ENCODE data around the gene THBD.

The THBD gene

DNA sequence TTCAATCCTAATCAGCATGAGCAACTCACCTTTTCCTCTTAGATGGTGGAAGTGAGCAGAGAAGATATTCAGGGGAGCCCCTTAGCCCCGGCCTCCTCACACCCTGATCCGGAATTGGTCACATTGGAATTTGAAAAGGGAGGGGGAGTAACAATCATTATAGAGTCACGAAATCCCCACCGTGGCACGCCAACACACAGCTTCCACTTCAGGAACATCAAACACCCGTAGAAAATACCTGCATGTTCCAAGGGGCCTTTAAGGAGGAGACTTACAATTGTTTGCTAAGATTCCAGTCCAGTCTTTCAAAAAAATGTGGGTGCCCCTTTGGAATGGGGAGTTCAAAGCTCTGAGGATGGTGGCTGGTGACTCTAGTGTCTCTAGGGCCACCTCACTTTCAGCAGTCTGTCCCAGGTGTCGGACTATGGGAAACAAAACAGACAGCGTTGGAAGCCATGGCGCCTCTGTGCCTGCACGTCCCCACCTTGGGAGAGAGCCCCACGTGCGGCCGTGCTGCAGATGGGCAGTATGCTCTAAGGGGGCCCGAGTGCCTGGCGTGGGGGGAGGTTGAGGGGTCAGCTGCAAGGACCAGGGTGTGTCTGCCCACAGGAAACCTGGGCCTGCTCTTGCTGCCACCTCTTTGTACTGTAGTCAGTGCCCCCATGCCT lies 34.2 kb upstream of the THBD start:
- no peak for DNase-seq

DNA sequence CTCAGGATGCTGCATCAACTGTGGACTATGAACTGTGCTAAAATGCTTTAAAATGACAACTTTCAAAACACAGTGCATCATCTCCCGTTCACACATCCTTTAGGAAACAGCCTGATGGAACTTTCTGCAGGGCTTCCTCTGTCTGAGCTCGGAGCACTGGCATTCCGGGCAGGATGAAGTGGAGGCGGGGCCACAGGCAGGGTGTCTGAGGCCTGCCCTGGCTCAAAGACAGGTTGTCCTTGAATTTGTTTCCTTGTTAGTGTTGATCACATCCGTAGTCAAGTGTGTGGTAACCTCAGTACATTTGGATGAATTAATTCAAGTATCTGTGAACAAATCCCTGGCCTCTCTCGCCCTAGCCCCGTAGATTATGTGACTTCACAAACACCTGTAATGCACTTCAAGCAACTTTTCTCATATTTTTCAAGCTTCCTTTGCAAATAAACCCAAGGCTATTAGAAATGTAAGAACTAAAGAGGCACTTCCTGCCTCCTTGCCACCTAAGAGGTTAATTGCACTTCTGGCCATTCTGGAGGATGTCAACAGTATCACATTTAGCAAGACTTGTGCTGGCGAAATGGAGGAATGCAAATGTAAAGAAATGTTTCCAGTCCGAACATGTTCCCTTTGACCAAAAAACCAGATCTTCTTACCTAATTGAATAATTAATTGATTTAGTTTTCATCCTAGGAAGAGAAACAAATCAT lies 33.5 kb upstream of the THBD start:
- no peak for DNase-seq

DNA sequence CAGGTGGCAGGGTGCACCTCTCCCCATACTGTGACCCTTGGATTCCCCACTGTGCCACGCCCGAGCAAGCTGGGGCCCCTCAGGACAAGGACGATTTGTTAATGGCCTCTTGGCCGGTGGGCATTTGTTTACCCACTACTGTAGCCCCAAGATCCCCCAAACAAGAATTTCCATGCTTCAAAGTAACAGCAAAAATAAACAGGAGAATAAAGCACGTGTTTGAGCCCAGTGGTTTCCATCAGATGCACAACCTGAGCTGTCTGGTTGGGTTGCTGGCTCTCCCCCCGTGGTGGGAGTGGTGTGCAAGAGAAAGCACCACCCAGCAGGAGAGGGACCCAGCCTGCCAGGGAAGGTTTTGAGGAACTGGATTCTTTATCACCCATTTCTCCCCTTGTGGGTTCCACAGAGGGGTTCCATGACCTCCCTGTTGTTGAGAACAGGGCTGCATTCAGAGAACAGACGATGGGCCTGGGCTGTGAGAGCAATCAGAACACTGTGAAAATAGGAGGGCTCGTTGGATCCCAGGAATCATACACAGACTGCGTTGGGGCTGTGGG lies 31.9 kb upstream of the THBD start:
- DNase-seq, result no peak

DNA sequence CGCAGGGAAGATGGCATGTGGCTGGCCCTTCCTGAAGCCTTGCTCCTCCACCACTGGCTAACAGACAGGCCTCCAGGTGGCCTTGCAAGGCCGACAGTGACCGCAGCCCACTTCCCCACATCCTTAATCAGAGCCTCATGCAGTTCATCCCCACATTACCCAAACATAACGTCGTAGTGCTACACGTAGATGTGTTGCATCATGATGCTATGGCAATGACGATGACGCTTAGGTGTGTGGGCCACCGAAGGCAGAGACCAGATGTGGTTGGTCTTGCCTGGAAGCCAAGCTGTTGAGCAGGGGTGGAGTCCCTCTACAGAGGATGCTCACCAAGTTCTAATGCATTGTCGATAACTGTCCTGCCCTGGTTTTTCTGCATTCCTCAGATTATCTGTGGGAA lies 31.0 kb upstream of the THBD start:
- DNase-seq, result no peak

DNA sequence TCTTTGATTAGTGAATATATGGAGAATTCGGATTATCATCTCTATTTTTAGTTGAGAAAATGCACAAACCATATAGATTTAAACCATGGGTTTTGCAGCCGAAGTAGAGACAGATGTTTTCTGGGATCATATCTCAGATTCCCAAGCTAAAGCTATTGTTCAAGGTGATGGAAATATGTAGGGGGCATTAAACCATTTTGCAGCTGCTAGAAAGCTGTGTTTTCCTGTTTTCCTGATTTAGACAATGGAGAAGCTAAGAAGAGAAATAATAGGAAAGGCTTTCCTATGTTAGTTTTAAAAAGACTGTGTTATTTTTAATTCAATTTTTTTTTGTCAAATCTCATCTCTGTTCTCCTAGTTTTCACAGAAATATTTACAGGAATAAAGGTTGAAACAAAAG lies 30.5 kb upstream of the THBD start:
- no peak for DNase-seq

DNA sequence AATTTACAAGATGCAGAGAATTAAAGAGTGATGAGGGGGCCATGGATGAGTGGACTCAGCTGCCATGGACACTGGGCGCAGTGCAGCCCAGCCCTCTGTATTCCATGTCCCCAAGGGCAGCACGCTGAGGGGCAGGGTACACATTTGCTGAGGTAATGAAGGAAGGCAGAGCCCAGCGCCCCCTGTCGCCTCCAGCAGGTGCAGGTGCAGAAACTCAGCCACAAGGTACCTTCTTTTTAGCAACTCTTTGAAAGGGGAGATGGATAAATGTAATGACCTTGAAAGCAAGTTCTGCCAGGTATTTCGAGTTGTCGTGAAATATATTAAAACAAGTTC lies 29.5 kb upstream of the THBD start:
- no peak for DNase-seq

DNA sequence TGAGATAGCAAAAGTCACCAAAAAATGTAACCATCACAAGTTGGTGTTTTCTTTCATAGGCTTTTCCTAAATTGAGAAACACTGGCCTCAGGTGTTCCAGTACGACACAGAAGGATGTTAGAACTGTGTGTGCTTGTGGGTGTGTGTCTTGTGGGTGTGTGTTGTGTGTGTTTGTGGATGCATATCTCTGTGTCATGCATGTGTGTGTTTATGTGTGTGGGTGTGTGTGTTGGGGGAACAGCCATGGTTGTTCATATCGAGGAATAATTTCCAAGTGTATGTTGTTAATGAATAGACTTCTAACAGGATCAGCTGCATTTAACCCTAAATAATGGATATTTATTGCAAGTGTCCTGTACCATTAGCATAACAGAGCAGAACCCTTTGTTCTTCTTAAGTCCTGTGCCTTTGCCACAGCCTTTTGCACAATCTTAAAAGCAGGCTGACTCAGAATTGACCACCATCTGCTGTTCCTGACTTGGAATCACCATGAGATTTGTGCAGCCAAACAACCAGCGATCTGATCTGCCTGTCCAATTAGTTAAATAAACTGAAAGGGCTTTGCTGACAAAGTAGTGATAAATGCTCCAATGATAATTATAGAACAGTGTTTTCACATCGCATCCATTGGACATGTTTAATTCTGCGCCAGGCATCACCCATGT lies 29.0 kb upstream of the THBD start:
- no peak for DNase-seq

DNA sequence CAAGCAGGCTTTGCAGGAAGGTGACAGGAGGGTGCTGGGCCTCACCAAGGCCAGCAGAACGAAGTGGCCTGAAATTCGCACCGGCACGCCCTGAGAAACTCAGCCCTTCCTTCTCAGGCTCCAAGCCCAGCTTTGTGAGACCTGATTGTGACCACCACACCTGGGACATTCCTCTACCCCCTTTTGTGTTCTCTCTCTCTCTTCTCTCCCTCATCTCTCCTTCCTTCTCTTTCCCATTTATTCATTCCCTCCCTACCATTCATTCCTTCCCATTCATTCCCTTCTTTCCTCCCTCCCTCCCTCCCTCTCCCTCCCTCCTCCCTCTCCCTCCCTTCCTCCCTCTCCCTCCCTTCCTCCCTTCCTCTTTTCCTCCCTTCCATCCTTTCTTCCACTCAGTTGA lies 27.8 kb upstream of the THBD start:
- no peak for DNase-seq

DNA sequence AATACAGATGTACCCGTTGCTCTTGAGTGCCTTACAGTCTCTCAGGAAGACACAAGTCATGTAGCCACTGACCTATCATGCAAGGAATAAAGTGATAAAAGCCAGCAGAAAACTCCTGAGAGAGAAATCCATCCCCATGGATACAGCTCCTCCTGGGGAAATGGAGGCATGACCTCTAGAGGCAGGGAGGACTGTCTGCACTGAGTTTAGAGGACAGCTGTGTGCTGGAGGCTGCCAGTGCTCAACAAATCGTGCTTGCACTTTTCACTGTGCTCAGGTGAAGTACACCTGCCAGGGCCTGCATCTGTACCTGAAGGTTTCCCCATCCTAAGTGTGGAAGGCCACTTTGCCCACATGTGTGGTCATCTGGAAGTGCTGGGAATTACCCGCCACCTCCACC lies 24.6 kb upstream of the THBD start:
- DNase-seq, result no peak

DNA sequence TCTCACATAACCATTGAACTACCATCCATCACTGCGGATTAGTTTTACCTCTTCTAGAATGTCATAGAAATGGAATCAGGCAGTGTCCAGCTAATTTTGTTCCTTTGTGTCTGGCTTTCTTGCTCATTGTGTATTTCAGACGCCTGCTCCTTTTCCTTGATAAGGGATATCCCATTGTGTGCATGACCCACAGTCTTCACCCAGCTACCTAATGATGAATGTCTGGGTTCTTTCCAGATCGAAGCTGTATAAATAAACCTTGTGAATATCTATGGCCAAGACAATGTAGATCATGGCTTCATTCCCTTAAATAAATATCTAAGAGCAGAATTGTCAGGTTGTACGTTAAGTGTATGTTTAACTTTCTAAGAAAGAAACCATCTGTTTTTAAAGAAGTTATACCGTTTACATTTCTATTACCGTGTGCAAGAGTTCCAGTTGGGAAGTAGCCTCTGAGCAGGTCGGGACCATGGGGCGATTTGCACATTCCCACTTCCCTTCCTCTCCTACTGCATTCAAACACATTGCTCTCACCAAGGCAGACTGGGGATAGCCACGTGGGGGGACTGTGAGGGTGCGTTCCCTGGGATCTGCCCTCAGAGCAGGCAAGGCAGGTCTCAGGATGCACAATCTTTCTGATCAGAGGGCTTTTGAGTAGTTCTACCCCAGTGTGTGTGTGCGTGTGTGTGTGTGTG lies 23.6 kb upstream of the THBD start:
- DNase-seq, result no peak

DNA sequence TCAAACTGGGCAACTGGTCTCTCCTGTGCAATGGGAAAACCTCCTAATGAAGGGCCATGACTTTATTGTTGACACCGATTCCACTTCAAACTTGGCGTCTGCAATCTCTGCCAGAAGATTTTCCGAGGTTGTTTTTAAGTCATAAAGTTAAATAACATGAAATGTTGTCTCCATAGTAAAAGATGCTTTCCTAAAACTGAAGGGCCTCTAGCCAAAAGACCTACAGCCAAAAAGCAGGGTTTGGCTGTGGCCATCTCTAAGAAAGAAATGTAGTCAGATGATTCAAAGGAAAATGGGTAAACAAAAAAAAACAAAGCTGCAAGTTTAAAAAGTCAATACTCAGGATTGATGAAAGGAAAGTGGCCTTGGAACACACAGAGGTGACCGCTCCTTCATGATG lies 22.5 kb upstream of the THBD start:
- no peak for DNase-seq

DNA sequence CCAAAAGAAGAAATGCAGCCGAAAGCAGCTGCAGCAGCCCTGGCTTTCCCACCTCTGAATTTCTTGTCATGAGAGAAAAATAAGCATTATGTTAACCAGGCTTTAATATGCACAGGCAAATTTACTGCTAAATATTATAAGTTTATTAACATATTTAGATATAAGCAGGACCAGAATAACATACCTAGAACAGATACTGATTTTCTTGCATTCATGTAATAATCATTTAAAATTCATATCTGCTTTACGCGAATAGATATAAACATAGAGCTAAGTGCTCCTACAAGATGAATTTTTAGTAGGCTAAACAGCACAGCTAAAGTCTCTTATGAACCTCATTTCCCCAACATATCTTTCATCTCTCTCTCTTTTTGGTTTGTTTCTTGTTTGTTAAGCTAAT lies 21.9 kb upstream of the THBD start:
- no peak for DNase-seq

DNA sequence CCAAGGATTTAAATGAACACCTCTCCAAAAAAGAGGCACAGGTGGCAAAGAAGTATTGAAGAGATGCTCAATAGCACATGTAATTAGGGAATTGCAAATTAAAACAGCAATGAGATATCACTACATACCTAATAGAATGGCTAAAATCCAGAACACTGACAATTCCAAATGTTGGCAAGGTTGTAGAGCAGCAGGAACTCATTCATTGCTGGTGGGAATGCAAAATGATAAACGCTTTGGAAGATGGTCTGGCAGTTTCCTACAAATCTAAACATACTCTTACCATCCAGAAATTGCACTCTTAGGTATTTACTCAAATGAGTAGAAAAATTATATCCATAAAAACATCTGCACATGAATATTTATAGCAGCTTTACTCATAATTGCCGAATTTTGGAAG lies 19.6 kb upstream of the THBD start:
- DNase-seq, result no peak

DNA sequence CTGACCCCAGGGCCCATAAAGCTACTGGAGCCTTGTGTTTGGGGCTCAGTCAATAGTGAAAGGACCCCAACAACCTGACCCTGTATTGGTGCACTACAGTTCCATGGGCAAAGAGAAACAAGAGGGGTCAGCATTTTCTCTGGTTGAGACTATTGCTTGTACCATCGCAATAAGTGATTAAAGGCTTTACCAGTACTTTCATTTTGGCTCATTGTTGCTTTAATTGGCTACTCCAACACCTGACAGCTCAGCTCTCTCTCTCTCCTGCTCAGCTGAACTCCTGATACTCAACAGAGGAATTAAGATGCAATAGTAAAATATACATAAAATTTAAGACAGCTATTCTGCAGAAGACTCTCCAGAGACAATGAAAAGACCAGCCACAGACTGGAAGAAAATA lies 18.8 kb upstream of the THBD start:
- DNase-seq, result no peak

DNA sequence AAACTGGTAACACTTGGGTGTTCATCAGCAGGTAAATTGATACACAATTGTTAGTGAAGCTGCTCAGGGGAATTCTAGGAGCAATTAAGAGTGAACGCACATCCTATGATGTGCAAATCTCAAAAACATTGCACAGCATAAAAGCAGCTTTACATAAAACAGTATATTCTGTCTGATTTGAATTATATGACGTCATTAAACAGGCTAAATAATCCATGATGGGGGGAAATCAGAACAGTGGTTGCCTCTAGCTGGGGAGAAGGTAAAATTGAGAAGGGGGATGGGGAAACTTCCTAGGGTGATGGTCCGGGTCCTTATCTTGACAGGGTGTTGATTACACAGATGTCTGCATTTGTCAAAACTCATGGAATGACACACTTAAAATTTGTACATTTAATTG lies 17.3 kb upstream of the THBD start:
- no peak for DNase-seq

DNA sequence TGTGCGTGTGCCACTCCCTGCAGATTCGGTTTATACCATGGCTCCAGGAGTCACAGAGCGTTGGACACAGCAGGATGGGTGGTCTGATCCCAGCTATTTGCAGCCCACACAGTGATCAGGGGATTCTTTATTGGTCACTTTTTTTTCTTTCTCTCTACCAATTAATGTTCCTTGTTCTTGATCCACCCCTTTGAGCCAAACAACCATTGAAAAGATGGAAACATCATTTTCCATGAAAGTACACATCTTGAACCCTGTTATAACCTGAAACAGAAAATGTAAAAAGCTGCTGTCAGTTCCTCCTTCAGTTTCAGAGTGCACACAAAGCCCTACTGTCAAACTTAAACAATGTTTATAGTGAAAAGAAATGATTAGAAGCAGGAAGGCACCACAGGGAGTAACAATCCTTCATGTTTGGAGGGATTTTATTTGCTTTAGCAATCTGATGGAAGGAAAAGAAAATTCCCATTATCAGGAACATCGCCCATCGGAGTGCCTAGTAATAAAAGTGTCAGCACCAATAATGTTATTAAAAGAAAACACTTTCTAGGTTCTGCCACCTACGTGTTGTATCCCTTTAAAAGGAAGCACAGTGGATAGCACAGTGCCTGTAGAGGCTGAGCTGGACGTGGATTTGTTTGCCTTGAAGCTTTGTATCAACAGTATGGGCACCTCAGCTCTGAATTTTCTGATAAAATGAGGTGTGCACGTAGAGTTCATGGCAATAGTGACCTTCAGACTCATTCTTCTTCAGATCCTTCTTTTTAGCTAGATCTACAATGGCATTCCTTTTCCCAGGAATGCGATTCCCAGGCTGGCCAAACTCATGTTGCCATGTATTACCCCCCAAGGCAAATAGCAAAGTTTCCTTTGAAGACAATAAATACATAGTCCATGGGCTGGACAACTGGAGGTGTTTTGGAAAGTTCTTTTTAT lies 16.1 kb upstream of the THBD start:
- DNase-seq, result no peak

DNA sequence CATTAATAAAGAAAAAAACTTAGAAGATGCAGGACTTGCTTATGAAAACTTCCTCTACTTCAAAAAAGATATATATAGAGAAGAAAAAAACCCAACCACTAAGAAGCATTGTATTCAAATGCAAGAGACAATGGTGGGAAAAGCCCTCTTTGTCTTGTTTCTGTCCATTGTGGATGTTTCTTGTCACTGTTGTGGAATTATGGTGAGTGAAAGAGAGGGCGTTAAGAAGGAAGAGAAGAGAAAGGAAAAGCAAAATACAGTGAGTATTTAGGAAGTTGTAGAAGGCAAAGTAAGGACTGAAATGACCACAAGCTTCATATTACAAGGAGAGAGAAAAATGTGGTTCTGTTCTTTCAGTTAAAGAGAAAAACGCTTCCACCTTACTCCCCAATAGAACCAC lies 14.1 kb upstream of the THBD start:
- no peak for DNase-seq

DNA sequence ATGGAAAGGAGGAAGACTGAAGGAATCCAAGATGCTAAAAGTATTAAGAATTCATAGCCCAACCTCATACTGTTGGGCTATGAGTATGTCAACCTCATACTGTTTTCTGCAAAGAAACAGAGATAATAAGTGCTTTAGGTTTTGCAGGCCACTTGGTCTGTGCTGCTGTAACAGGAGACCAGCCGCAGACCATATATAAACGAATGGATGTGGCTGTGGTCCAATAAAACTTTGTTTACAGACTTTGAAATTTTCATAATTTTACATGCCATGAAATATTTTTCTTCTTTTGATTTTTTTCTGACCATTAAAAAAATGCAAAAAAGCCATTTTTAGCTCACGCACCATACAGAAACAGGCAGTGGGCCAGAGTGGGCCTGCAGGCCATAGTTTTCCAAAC lies 13.7 kb upstream of the THBD start:
- DNase-seq, result no peak

DNA sequence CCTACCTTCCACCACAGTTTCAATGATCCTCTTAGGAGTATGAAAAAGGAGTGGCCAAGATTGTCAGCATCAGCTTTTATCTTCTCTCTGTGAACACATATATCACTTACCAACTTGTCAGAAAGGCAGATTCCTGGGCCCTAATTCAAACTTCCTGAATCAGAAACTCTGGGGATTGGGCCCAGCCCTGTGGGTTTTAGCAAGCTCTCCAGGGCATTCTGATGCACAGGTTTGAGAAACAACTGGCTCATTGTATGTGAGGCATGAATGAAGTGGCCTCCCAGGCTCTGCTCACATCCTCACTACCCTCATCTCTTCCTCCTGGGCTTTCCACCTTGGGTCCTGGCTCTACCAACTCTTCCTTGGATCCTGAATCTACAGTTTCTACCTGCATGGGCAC lies 13.2 kb upstream of the THBD start:
- DNase-seq, result no peak

DNA sequence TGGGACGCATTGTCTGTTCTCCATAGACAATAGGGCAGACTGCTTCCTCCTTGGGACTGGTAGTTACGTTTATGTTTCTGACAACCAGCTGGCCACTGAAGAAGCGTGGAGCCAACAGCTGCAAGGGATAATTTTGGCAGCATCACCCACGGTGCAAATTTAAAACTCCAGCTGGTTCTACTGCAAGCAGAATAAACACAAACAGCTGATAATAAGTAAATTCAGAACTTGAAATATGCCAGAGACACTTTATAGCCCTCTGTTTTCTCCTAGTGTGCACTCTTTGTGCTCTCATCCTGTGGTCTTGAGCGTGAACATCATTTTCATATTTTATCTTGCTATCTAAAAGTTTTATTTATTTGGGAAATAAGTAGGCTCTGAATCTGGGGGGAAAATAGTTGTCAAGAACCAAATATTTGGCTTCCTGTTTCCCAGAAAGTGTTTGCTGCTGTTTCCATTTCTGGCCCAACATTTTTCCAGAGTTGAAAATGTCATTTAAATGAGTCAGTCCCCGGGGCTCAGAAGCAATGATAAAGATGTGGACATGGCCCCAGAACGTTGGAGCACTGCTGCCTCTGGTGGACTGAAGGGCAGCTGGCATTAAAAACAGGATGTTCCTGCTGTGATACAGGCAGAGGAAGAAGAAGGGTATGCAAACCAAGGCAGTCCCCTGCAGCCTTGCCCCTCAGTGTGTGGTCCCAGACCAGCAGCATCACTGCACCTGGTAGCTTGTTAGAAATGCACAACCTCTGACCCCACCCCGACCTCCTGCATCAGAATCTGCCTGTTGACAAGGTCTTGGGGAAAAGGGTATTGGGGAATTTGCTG lies 12.5 kb upstream of the THBD start:
- no peak for DNase-seq

DNA sequence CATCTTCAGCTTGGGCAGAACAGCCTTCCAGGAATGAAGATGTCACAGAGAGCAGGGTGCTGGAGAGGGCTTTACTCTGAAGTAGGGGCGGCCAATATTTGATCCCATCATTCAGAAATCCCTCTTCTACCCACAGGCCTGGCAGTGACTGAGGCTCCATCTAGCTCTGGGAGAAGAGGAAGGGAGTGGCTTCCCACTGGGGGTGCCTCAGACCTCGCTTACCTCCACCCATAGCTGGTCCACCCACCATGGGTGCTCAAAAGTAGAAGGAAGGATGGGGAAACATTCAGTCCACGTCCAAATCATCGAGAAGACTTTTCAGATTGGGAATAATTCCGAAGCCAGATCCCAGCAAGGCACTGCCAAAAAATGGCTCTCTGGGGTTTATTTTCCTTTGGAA lies 11.8 kb upstream of the THBD start:
- DNase-seq, result no peak

DNA sequence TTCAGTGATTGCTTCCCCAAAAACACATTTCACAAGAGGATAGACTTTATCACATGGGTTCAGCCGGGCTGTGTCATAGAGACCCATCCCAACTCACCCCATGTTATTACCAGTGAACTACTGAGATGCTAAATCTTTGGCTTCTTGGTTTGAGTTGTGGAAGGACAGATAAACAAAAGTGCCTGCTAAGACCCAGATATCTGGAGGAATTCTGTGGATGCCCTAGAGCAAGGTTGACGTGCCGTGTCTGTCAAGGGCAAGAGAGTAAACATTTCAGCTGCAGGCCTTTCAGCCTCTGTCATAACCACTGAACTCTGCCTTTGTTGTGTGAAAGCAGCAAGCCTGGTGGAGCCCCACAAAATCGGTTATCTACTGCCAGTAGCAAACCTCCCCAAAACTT lies 11.2 kb upstream of the THBD start:
- no peak for DNase-seq
